Skin of body (tissue), 2 donors: ENCODE measurements around the gene TRPM2. TPM values are rescaled to one million over a fixed set of nuclear protein-coding genes. Genes with fewer than 3 reads are reported as not detected.

Source experiments
- DNase-seq: peaks from one replicate; lab custom pipeline; 2025; lab: John Stamatoyannopoulos, UW
- total RNA-seq: library from RNA; depleted of rRNA; stranded (reverse); fragments of >200 nt; gene quantifications from one replicate; pipeline ENCODE4 v1.2.3, GENCODE V29; 2014

Gene TRPM2
- total RNA-seq, 1 donor from 2014 or later: 1.8 TPM

DNA sequence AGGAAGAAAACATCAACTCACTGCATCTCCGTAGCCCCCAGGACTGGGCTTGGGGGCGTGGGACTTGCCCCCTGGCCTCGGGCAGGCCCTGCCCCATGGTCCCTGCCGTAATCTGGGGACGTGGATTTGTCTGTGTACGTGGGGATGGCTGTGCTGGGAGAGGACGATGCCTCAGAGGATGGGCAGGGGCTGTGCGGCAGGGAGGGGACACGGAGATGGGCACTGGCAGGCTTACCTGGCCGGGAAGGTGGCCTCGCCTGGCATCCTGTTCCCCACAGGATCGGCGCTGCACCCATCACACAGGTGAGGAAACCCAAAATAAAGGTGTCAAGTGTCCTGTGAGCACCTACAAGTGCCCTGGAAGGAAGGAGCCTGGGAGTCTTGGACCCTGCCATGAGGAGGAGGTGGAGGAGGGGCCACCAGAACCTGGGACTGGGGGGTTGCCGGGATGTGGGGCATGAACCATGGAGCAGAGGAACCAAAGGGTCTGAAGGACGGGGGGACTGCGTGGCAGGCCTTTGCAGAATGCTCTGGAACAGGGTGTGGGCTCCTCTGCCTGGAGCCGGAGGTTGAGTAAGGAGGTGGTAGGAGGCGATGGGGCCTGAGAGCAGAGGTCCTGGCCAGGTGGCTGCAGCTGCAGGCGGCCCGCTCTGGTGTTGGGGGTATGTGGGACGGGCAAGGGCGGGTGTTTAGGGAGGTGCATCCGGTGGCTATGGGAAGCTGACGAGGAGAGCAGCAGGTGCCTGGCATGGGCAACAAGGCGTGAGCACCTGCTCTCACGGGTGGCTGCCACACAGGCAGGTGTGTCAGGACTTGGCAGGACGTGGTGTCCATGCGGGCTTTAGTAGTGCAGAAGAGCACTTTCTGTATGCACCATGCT is 74.1 kb downstream of the TRPM2 start:
- no peak for DNase-seq

DNA sequence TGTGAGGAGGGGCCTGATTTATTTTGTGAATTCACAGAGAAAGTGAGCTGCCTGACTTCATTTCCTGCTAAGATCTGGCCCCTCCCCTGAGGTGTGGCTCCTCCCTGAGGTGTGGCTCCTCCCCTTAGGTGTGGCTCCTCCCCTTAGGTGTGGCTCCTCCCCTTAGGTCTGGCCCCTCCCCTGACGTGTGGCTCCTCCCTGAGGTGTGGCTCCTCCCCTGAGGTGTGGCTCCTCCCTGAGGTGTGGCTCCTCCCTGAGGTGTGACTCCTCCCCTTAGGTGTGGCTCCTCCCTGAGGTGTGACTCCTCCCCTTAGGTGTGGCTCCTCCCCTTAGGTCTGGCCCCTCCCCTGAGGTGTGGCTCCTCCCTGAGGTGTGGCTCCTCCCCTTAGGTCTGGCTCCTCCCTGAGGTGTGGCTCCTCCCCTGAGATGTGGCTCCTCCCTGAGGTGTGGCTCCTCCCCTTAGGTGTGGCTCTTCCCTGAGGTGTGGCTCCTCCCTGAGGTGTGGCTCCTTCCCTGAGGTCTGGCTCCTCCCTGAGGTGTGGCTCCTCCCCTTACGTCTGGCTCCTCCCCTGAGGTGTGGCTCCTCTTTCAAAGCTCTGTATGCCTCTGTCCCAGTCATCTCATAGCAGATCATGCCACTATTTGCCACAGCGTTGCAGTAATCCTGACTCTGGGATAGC is 75.0 kb downstream of the TRPM2 start:
- no peak for DNase-seq

DNA sequence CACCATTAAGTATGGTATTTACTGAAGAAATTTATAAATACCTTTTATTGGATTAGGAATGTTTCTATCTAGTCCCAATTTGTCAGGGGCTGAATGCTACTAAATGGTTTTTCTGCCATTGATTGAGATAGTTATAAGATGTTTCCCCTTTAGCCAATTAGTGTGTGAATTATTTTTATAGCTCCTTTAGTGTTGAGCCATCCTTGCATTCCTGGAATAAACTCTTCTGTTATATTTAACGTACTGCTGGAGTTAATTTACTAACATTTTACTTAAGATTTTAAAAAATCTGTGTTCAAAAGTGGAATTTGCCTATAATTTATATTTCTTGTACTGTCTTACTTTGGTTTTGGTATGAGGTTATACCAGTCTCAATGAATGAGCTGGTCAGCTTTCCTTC is 76.5 kb downstream of the TRPM2 start:
- DNase-seq: no peak

DNA sequence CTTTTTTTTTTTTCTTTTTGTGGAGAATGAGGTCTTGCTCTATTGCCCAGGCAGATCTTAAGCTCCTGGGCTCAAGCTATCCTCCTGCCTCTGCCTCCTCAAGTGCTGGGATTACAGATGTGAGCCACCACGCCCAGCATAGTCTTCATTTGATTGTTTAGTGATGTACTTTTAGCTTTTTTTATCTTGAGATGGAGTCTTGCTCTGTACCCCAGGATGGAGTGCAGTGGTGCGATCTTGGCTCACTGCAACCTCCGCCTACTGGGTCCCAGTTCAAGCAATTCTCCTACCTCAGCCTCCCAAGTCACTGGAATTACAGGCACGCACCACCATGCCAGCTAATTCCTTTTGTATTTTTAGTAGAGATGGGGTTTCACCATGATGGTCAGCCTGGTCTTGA is 77.9 kb downstream of the TRPM2 start:
- no peak for DNase-seq

DNA sequence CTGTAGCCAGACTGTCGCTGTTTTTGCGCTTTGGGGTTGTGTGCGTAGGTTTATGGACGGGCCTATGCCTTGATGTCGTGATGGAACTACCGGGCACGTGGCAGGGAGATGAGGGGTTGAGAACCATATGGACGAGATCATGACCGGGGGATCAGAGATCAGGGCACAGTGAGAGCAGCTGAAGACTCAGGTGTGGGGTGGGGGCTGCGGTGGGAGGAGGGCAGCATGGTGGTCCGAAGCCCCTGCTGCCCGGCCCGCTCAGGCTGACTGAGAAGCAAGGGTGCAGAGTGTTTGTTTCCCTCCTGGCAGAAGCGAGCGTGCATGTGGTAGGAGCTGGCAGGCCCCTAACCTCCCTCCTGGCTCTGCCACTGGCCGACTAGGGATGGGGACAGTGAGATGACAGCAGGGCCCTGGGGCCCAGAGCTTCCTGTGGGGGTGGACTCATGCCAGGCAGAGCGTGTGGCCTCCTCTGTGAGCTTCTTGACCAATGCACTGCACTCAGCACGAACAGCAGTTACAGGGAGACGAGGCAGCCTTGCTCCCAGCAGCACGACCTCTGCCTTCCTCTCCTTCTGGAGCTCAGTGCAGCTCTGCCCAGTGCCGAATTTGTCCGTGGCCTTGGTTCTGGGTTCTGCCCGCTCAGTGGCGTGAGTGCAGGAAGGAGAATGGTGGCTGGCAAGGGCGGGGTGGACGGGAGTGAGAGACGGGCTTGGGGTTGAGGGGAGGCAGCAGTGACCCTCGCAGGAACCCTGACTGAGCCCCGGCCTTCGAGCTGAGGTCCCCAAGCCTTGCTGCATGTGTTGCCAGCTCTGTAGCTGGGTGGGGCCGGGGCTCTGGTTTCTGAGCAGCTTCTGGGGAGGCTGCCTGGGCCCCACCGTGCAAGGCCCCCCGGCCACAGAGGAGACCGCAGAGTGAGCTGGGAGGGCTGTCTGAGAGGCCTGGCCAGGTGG is 79.7 kb downstream of the TRPM2 start:
- DNase-seq: no peak

DNA sequence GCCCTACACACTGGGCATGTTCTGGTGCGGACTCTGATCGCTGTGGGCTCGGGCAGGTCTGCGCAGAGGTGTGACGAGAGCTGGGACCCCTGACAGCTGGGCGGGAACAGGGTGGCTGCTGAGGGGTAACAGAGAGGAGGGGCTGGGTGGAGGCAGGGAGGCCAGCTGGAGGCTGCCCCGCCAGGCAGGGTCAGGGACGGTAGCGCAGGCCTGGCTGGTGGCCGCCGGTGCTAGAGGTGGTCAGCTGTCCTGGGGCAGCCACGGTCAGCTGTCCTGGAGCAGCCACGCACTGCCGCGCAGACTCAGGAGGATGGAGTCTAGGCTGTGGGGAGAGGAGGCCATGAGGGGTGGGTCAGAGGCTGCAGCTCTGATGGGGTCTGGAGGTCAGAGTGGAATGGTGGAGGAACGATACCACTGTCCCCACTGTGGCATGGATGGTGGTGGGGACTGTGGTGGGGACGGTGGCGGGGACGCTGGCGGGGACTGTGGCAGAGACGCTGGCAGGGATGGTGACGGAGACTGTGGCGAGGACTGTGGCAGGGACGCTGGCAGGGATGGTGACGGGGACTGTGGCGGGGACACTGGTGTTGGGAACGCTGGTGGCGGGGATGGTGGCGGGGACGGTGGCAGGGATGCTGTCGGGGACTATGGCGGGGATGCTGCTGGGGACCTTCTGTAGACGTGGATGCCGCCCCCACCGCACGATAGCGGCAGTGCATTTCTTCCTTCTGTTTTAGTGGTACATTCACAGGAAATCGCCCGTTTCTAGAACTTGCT is 80.6 kb downstream of the TRPM2 start:
- DNase-seq: no peak

DNA sequence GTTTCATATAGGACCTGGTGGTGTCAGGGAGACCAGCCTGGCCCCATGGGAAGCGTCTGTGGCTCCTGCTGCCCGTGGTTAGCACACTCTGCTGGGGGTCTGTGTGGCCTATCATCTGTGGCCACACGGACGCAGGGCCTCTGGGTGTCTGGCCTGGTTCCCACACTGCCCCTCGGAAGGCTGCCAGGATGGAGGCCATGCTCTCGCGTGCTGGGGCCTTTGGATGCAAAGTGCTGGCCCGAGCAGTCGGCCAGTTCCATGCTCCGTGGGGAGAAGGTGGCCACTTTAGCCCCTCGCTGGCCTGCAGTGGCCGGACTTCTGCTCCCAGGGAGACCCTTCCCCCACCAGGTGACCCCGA is 81.1 kb downstream of the TRPM2 start:
- DNase-seq: no peak

DNA sequence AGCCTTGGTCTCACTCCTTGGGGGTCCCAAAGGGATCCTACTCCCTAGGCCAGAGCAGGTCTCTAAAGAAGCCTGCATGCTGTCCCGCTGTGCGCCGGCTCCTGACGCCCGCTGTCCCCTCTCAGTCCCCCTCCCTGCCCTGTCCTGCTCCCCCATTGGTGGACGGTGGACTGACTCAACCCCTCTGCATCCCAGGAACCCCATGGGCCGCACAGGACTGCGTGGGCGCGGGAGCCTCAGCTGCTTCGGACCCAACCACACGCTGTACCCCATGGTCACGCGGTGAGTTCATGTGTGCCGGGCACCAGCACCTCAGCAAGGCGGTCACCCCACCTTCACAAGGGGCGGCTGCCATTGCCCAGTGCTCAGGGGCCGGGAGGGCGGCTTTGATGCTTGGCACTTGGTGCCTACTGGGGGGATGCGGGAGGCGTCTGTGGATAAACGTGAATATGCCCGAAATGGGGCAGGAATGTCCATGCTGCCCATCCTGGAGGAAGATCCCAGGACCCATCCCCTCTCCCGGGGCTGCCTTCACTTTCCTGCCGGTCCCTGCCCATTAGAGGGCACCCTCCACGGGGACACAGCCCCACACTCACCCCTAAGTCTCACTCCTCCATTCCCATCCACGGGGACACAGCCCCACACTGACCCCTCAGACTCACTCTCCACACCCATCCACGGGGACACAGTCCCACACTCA is 81.7 kb downstream of the TRPM2 start:
- DNase-seq: no peak

DNA sequence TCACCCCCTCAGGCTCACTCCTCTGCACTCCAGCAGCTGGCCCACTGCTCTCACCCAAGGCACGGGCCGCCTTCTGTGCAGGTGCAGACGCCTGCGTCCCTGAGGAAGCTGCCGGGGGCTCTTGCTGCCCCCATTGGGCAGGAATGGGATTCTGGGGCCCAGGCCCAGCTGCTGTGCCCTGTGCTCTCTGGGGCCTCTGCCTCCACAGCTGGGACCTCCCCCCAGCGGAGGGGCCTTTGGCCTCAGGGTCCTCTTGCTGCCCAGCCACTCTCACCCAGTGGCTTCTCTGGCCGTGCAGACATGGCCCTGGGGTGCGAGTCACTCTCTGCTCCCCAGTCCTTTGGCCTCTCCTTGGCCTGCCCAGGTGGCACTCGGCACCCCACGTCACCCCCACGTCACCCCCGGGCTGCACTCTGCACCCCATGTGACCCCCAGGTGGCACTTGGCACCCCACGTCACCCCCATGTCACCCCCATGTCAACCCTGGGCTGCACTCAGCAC is 82.7 kb downstream of the TRPM2 start:
- no peak for DNase-seq

DNA sequence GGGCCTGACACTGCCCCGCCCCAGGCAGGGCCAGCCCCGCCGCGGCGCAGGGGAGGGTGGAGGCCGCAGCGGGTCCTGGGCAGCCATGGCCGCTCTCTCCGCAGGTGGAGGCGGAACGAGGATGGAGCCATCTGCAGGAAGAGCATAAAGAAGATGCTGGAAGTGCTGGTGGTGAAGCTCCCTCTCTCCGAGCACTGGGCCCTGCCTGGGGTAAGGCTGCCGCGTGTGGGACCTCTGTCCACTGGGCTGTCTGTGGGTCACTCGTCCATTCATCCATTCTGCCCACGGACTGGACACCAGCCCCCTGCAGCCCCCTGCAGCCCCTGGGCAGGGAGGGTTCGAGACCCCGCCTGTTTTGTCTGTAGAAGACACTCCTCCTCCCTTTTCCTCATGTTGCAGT is 83.5 kb downstream of the TRPM2 start:
- no peak for DNase-seq

DNA sequence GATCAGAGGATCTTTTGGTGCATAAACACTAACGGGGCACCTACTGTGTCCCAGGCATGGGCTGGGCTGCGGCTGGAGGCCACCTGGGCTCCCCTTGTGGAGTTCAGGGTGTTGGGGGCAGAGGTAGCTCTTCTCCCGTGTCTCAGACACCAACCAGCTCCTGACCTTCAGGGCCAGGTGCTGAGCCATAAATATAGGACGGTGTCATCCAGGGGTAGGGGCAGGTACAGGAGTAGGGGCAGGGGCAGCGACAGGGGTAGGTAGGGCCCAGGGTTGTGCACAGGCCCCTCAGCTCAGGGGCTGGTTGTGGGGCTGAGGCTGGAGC is 83.9 kb downstream of the TRPM2 start:
- DNase-seq: no peak

DNA sequence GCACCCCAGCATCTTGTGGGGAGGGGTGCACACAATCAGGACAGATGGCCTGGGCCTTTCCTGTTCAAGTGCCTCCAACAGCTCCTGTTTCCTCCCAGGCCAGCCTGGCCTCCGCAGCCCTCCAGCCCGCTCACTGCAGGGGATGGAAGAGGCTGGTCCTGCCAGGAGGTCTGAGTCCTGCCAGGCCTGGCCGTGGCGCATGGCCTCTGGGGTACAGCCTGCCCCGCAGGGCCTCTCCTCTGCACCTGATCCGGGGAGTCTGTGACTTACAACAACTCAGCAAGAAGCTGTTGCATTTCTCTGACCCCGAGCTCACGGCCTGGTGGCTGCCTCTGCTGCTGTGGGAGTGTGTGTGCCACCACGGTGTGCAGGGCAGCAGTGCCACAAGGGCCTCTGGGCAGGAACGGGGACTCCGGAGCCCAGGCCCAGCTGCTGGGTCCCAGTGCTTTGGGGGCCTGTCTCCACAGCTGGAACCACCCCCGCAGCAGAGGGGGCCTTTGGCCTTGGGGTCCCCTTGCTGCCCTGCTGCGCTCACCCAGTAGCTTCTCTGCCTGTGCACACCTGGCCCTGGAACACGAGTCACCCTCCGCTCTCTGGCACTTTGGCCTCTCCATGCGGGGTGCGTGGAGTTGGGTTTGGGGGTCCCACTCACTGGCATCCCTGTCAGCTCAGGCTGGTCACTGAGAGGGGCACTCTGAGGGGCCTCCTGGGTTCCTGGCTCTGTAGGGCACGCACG is 84.4 kb downstream of the TRPM2 start:
- DNase-seq: no peak

DNA sequence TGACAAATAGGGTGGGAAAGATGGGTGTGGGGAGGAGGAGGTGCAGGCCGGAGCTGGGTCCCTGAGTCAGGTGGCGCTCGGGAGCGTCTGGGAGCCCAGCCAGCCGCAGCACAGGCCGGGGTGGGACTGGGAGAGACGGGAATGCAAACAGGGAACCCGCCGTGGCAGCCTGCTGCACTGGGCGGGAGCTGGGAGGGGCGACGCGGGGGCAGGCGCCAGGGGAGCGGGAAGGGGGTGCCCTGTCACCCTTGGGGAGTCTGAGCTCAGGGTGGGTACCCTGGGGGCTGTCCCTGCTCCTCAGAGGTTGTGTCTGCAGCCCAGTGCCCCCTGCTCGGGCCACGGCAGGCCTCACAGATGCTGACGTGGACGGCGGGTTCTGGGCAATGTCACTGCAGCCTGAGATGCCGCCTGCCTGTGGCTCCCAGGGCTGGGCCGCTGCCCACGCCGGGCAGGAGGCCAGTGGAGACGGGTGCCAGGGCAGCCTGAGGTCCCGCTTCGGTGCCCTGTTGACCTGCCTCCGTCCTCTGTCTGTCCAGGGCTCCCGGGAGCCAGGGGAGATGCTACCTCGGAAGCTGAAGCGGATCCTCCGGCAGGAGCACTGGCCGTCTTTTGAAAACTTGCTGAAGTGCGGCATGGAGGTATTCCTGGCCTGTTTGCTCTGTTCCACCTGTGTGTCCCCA is 85.2 kb downstream of the TRPM2 start:
- no peak for DNase-seq

DNA sequence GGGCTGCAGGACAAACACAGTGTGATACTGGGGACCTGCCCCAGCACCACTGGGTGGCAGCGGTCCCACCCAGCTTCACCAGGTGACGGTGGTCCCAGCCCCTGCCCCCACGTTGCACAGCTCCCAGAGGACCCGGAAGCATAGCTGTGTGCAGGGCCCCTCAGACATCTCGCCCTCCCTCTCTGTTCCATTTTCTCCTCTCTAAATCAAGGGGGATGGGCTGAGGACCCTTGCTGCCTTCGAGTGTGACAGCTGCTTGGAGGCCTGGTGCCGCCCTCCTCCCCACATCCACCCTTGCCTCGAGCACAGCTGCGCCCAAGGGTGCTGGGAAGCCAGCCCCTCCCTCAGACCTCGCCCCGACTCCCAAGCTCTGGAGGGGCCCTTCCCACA is 85.8 kb downstream of the TRPM2 start:
- no peak for DNase-seq

DNA sequence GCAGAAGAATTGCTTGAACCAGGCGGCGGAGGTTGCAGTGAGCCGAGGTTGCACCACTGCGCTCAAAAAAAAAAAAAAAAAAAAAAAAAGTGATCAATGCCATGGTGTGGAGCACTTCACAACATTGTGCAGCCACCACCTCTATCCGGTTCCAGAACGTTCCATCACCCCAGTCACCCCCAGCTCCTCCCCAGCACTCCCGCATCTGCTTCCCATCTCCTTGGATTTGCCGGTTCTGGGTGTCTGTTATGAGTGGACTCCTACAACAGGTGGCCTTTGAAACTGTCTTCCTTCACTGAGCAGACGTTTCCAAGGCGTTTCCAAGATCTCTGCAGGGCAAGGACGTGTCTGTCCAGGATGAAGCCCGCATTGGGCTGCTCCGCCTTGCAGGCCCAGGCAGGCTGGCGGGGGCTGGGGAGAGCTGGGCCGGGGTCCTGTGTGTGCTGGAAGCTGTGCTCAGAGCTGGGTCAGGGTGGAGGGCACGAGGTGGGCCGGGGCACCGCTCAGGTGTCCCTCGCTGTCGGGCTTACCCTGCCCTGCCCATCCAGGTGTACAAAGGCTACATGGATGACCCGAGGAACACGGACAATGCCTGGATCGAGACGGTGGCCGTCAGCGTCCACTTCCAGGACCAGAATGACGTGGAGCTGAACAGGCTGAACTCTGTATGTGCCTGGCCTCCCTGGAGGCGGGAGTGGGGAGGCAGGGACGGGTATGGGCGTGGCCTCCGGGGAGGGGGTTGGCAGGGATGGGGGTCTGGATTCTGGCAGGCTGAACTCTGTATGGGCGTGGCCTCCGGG is 87.0 kb downstream of the TRPM2 start:
- no peak for DNase-seq

DNA sequence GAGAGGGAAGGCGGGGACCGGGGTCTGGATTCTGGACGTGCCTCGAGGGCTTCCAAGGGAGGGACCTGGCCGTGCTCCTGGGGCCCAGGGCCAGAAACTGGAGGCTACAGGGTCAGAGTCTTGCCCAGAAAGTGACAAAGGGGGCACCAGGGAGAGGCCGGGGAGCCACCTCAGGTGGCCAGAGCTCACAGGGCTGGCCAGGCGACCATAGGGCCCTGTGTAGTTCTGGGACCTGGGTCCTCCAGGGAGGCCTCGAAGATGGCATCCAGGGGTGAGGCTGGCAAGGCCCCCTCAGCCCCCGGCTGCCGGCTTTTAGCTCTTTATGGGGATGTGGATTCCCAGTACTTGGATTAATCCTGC is 87.6 kb downstream of the TRPM2 start:
- no peak for DNase-seq

DNA sequence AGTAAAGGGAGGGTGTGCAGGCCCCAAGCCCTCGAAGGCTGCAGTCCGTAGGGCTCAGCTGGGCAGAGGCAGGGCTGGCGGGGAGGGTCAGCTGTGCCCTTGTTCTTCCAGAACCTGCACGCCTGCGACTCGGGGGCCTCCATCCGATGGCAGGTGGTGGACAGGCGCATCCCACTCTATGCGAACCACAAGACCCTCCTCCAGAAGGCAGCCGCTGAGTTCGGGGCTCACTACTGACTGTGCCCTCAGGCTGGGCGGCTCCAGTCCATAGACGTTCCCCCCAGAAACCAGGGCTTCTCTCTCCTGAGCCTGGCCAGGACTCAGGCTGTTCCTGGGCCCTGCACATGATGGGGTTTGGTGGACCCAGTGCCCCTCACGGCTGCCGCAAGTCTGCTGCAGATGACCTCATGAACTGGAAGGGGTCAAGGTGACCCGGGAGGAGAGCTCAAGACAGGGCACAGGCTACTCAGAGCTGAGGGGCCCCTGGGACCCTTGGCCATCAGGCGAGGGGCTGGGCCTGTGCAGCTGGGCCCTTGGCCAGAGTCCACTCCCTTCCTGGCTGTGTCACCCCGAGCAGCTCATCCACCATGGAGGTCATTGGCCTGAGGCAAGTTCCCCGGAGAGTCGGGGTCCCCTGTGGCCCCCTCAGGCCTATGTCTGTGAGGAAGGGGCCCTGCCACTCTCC is 88.3 kb downstream of the TRPM2 start:
- DNase-seq: no peak
